HG02642 (cell line): ENCODE measurements around the gene CSPG4.
A peak's percentile ranks its signal among the peaks of the same experiment; 100 is the strongest.
"Not testable (repeated sequence)": the region's sequence is repeated elsewhere in the genome, so short reads cannot be mapped to it uniquely, and the experiment has no call there.

Experiments used
- ATAC-seq: cut with Tn5 transposase; IDR thresholded peaks from one replicate; pipeline ENCODE4 v1.9.1; 2021; ENCODE audit warnings: mild to moderate bottlenecking; ENCODE audit not compliant: unreplicated experiment, poor library complexity

Gene CSPG4

GRCh38 chr15:75636026-75636425, 76.6 kb downstream of the CSPG4 start:
- ATAC-seq, result no peak

GRCh38 chr15:75633922-75634321, 78.7 kb downstream of the CSPG4 start:
- ATAC-seq, result not testable (repeated sequence)

- no peak for ATAC-seq
These were observed 80.7 kb downstream of the CSPG4 start for GRCh38 chr15:75631935-75632334.

- peak; percentile 80 for ATAC-seq
These were observed 86.9 kb downstream of the CSPG4 start, which contains the start of gene SNUPN for GRCh38 chr15:75625542-75626347. Gene SNUPN, minus strand, starts transcription at chr15:75625725. Its CDS starts 4,674 bp downstream, at chr15:75621051.
